GM21360 (cell line): ENCODE data around the gene GALNT9.
A peak's percentile ranks its signal among the peaks of the same experiment; 100 is the strongest.

Experiments used
- ATAC-seq: cut with Tn5 transposase; IDR thresholded peaks from one replicate; pipeline ENCODE4 v1.9.1; 2021; ENCODE audit warnings: mild to moderate bottlenecking, moderate library complexity; ENCODE audit not compliant: unreplicated experiment

GALNT9 gene

GRCh38 chr12:132161796-132162507 lies 167.4 kb downstream of the GALNT9 start:
- ATAC-seq, result no peak

- no peak for ATAC-seq
These were observed 168.2 kb downstream of the GALNT9 start for GRCh38 chr12:132161036-132161781.

DNA sequence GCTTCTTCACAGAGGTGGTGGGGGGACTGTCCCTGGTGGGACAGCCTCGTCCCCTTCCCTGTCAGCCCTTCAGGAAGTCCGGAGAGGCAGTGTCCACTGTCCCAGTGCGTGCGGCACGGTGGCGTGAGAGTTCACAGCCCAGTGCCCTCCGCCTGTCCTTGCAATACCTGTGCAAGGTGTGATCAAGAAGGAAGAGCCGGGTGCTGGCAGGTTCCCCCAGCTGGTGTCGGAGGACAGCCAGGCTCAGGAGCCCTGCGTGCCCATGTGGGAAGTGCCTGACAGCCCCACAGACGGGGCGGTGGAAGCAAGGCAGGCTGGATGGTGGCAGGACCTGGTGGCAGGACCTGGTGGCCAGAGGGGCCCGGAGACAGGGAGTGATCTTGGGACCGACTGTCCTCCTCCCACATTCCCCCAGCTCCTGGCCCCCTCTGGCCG lies 168.8 kb downstream of the GALNT9 start:
- no peak for ATAC-seq

DNA sequence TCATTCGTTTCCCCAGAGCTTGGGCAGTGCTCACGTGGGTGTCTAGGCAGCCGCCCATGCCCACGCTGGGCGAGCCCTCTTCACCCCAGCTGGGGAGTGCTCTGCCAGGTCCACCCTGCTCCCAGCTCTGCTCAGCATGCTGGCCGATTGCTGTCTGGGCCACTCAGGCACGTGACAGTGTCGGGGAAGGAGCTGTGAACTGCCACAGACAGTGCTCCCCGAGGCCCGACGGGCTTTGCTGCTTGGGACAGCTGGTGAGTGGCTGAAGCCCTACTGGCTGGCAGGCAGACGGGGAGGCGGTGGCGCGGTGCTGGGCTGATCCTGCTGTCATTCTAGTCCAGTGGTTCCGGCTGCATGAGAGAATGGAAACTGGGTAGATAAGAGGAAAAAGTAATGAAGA lies 169.4 kb downstream of the GALNT9 start:
- no peak for ATAC-seq

DNA sequence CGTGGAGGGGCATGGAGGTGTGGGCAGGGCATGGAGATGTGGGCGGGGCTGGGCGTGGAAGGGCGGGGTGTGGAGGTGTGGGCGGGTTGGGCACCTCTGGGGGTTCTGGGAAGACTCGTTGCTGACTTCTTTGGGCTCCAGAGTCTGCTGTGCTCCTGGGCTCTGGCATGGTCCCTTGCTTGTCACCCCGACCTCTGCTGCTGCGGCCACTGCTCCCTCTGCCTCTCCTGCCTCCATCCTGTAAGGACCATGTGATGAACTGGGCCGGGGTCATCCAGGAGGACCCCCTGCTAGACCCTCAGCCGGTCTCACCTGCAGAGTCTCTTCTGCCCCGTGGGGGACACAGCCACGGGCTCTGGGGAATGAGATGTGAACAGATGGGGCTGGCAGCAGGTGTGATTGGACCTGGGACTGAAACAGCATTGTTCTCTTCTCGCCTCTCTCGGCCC lies 169.8 kb downstream of the GALNT9 start:
- no peak for ATAC-seq

DNA sequence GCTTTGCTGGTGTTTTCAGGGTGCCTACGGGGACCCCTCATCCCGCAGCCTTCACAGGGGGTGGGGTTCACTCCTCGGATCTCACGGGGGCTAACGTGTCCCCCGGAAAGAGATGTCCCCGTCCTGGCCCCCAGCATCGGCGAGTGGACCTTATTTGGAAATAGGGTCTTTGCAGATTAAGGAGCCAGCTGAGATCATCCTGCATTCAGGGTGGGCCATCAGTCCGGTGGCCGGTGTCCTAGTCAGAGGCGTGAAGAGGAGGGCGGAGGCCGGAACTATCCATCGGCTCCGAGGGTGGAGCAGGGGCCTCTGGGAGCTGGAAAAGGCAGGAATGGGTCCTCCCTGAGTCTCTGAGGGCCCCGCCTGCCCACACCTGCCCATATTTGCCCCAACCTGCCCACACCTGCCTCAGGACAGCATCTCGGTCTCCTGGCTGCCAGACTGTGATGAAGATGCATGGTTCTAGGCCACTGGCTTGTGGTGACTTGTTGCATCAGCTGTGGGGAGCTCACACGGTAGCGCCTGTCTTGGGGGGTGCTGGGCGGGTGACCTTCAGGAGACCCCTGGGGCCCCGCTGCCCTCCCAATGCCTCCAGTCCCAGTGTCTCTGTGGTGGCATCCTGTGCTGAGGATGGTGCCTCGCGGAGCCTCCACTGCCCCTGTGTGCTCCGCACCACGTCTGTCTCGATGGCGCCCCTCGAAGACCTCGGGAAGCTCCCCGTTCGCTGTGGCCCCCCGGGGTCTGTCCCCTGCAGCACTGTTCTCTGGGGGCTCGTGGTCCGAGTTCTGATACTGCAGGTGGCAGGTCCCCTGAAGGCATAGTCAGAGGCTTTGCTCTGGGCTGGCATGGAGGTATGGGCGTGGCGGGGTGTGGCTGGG lies 170.5 kb downstream of the GALNT9 start:
- no peak for ATAC-seq

DNA sequence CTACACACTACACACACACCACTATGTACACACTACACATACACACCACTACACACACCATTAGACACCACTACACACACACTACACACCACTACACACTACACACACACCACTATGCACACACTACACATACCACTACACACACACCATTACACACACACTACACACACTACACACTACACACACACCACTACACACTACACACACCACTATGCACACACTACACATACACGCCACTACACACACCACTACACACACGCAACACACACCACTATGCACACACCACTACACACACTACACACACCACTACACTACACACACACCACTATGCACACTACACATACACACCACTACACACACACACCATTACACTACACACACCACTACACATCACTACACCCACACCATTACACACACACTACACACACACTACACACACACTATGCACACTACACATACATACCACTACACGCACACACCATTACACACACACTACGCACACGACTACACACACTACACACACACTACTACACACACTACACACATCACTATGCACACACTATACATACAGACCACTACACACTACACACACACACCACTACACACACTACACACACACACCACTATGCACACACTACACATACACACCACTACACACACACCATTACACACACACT lies 171.5 kb downstream of the GALNT9 start:
- no peak for ATAC-seq

DNA sequence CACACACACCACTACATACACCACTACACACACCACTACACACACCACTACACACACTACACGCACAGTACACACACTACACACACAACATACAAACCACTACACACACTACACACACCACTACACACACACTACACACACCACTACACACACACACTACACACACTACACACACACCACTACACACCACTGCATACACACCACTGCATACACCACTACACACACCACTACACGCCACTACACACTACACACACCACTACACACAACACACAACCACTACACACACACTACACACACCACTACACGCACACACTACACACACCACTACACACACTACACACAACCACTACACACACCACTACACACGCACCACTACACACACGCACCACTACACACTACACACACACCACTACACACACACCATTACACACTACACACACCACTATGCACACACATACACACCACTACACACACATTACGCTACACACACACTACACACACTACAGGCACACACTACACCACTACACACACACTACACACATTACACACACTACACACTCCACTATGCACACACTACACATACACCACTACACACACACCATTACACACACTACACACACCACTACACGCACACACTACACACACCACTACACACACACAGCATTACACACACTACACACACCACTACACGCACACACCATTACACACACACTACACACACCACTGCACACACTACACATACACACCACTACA lies 172.6 kb downstream of the GALNT9 start:
- ATAC-seq, result no peak

DNA sequence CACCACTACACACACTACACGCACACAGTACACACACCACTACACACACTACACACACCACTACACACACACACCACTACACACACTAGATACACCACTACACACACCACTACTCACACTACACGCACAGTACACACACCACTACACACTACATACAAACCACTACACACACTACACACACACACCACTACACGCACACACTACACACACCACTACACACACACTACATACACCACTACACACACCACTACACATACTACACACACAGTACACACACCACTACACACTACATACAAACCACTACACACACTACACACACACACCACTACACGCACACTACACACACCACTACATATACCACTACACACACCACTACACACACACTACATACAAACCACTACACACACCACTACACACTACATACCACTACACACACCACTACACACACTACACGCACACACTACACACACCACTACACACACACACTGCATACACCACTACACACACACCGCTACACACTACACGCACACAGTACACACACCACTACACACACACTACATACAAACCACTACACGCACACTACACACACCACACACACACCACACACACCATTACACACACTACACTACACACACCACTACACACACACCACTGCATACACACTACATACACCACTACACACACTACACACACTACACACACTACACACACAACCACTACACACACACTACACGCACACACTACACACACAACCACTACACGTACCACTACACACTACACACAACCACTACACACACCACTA lies 173.4 kb downstream of the GALNT9 start:
- no peak for ATAC-seq

- no peak for ATAC-seq
These were observed 174.2 kb downstream of the GALNT9 start for GRCh38 chr12:132154941-132155770.

- ATAC-seq, result peak; percentile 20
These were observed 175.0 kb downstream of the GALNT9 start for GRCh38 chr12:132154341-132154761.

DNA sequence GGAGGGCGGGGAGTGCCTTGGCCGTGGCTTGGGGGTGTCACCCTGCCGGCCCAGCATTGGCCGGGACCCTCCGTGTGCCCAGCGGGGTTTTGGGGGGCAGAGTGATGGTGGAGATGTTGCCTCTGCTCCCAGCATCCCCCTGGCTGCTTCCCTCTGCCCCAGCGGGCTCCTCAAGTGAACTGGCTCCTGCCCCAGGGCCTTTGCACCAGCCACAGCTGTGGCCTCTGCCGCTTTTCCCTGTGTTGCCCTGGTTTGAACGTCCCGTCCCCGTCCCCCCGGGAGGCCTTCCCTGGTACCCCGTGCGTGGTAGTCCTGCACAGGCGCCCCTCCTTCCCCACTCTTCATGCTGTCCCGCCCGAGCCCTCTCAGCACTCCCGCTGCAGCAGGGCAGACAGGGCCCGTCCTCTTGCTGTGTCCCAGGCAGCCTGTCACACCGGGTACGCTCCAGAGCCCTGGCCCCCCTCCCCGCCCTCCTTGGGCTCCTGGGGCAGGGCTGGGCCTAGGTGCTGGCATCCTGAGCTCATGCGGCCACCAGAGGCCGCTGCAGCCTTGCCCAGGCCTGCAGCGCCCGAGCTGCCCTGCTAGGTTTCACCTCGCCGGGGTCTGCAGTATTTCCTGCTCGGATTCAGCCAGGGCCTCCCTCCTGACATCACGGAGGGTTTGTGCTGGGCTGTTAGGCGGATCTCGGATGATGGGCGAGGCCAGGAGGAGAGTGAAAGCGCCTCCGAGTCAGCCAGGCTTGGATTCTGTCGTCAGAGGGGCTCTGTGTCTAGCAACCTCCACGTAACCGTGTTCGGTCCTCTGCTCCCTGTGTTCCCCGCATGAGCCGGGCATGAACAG lies 175.7 kb downstream of the GALNT9 start:
- peak; percentile 64 for ATAC-seq

DNA sequence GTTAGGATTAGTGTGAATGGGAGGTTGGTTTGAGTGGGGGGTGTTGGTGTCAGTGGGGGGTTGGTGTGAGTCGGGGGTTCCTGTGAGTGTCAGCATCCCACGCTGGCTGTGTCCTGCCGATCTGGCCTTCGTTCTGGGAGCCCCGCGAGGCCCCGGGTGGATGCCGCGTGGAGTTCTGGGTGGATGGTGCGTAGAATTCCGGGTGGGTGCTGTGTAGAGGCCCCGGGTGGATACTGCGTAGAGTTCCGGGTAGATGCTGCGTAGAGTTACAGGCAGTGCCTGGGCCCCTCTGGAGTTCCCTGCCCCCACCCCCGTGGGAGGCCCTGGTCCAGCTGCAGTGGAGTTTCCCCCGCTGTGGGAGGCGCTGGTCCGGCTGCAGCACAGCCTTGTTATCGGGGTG lies 176.4 kb downstream of the GALNT9 start:
- ATAC-seq, result no peak

DNA sequence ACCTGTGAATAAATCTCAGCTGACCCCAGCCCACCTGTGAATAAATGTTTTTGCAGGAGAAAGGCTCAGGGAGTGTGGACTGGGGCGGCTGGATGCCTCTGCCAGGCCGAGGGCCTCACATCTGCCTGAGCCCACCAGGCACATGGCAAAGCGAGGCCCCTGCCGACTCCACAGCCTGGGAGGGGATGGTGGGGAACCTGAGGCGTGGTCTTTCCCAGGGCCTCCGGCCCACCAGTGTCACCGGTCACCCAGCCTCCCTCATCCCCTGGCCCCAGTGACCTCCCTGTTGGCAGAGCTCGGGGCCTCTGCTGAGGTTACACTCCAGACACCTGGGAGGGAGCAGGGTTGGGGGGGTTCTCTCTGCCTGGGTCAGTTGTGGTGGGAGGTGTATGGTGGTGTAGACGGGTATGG lies 177.0 kb downstream of the GALNT9 start:
- no peak for ATAC-seq

DNA sequence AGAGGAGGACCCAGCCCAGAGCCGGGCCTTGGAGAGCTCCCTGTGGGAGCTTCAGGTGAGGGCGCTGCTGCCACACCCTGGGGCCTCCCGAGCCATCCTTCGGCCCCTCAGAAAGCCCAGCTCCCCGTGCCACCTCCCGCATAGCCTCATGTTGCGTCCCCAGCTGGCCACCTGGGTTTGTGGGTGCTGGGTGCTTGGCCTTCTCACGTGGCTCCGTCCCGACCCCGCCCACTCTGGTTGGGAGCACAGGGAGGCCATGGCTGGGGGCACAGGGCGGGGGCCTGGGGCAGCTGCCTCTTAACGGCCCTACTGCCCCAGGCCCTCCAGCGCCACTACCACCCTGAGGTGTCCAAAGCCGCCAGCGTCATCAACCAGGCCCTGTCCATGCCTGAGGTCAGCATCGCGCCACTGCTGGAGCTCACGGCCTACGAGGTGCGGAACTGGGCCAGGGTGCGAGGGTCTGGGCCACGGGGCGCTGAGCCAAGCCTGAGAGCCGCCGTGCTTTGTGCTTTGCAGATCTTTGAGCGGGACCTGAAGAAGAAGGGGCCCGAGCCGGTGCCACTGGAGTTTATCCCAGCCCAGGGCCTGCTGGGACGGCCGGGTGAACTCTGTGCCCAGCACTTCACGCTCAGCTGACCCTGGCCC lies 177.5 kb downstream of the GALNT9 start:
- no peak for ATAC-seq

- ATAC-seq, result no peak
These were observed 178.1 kb downstream of the GALNT9 start for GRCh38 chr12:132151145-132151765.

DNA sequence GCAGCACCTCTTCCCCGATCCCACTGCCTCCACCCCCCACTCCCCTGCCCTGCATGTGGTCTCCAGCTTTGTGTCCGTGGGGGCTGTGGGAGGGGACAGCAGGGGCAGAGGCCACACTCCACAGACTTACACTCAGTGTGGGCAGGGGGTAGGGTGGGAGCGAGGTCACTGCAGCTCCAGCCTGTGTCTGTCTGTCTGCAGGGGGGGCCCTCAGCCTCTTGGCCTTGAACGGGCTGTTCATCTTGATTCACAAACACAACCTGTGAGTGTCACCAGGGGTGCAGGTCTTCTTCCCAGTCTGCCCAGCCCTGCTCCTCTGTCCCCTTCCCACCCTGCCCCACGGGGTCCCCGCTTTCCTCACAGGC lies 178.6 kb downstream of the GALNT9 start:
- ATAC-seq, result no peak
